HL-60 (cell line): ENCODE results near the gene MAGOH.

Source experiments
- SPI1 ChIP-seq: IDR thresholded peaks from 2 replicates; pipeline ENCODE4 v1.6.1; 2012; ENCODE audit warnings: low read depth, mild to moderate bottlenecking, borderline replicate concordance
- TF ChIP-seq, protein P1 (sequence below): IDR thresholded peaks from one replicate; pipeline ENCODE4 v1.5.1; 2011; ENCODE audit warnings: low read length, control low read depth, inconsistent platforms; ENCODE audit not compliant: insufficient read depth

DNA sequence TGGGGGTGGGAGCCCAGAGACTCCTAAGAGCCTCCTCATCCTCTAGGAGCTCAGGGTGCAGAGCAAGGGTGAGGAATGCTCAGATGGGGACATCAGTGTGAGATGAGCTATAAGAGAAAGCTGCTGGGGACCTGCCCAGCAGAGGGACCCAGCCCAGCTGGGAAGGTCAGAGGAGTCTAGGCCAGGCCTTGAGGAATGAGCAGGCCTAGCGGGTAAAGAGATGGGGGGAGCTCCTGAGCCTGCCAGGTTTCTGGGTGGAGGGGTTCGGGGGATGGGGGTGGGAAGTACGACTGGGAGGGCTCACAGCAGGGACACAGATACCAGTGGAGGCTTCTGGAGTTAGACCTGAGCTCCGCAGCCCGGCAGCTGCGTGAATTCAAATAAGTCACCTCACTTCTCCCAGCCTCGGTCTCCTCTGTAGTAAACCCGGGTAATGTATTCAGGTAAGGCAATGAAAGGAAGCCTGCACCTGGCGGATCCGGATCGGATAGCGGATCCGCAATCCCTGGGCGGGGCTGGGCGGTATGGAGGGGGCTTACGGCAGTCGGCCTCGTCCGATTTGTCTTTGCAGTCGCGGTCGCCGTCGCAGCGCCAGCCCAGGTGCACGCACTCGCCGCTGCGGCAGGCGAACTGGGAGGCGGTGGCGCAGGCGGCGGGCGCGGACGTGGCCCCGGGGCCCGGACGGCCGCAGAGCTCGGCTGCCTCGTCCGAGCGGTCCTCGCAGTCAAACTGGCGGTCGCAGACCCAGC, 38.0 kb upstream of the MAGOH start:
- TF ChIP-seq, protein P1, sequence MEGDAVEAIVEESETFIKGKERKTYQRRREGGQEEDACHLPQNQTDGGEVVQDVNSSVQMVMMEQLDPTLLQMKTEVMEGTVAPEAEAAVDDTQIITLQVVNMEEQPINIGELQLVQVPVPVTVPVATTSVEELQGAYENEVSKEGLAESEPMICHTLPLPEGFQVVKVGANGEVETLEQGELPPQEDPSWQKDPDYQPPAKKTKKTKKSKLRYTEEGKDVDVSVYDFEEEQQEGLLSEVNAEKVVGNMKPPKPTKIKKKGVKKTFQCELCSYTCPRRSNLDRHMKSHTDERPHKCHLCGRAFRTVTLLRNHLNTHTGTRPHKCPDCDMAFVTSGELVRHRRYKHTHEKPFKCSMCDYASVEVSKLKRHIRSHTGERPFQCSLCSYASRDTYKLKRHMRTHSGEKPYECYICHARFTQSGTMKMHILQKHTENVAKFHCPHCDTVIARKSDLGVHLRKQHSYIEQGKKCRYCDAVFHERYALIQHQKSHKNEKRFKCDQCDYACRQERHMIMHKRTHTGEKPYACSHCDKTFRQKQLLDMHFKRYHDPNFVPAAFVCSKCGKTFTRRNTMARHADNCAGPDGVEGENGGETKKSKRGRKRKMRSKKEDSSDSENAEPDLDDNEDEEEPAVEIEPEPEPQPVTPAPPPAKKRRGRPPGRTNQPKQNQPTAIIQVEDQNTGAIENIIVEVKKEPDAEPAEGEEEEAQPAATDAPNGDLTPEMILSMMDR = no peak
- no peak for TF ChIP-seq SPI1
